ENCODE data around the gene ISCU. TPM values are rescaled to one million over a fixed set of nuclear protein-coding genes. Genes with fewer than 3 reads are reported as not detected.
A peak's percentile ranks its signal among the peaks of the same experiment; 100 is the strongest.
"Not testable (repeated sequence)": the region's sequence is repeated elsewhere in the genome, so short reads cannot be mapped to it uniquely, and the experiment has no call there.

ISCU gene
- total and polyA plus RNA-seq, 8 donors = 34.1 to 126 (median 45.1) TPM

DNA sequence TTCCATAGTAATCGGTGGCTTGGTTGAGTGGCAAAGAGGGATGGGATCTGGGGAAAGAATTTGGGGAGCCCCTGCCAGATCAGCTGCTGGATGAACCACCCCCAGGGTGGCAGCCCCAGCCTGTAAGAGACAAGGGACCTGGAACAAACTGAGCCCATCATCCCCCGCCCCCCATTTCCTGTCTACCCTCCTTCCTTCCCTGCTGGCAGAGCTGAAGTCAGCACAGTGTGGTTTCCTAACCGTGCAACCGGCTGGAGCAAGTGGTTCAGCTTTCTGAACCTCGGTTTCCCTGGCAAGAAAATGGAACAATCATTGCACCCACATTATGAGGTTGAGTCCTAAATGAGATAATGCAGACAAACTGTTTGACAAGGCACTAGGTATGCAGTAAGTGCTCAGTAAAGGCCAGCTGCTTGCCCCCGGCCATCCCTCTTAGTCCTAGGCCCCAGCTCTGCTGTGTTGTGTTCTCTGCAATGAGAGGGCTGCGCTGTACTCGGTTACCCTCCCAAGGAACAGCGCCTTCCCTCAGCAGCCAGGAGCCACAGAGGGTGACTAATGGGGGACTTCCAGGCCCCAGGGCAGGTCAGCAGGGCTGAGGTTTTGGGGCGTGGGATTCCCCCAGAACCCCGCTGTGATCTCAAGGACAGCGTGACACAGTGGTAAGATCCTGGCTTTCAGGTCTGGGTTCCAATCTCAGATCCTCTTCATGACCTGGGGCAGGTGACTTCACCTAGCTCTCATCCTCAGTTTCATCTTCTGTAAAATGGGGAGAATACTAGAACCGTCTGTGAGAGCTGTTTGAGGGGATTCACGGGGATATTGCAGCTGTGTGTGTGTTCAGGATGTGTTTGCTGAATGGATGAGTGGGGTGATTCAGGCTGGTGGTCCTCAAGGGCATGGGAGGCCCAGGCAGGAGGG, 54.8 kb downstream of the ISCU start:
- H3K36me3 ChIP-seq = no peaks in the 10 kb centered on the region
- TF ChIP-seq, protein P1, sequence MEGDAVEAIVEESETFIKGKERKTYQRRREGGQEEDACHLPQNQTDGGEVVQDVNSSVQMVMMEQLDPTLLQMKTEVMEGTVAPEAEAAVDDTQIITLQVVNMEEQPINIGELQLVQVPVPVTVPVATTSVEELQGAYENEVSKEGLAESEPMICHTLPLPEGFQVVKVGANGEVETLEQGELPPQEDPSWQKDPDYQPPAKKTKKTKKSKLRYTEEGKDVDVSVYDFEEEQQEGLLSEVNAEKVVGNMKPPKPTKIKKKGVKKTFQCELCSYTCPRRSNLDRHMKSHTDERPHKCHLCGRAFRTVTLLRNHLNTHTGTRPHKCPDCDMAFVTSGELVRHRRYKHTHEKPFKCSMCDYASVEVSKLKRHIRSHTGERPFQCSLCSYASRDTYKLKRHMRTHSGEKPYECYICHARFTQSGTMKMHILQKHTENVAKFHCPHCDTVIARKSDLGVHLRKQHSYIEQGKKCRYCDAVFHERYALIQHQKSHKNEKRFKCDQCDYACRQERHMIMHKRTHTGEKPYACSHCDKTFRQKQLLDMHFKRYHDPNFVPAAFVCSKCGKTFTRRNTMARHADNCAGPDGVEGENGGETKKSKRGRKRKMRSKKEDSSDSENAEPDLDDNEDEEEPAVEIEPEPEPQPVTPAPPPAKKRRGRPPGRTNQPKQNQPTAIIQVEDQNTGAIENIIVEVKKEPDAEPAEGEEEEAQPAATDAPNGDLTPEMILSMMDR (IDR thresholded peaks at IDR 0.05) = no peak
- H3K4me3 ChIP-seq = no peak overlapping the region
- WGBS, 2 donors = 67 to 71% methylated on average over 14 of the region's 14 CpGs
- intact Hi-C loops (cut with DNase I) = loop anchor here in 1 of 3 donors (5.0 kb wide), 1 partner anchor 45 kb away; no protein-coding TSS in a partner anchor
- peak in 1 of 4 donors; percentile 21 for ATAC-seq
- no peak for FAIRE-seq
- no peak for DNase-seq
- H3K9me3 ChIP-seq = no peaks in the 10 kb centered on the region
- no peaks in the 10 kb centered on the region for H3K27me3 ChIP-seq
- H3K27ac ChIP-seq = peak overlapping the region in 1 of 4 donors; percentile 5
- no peaks in the 10 kb centered on the region for H3K4me1 ChIP-seq

DNA sequence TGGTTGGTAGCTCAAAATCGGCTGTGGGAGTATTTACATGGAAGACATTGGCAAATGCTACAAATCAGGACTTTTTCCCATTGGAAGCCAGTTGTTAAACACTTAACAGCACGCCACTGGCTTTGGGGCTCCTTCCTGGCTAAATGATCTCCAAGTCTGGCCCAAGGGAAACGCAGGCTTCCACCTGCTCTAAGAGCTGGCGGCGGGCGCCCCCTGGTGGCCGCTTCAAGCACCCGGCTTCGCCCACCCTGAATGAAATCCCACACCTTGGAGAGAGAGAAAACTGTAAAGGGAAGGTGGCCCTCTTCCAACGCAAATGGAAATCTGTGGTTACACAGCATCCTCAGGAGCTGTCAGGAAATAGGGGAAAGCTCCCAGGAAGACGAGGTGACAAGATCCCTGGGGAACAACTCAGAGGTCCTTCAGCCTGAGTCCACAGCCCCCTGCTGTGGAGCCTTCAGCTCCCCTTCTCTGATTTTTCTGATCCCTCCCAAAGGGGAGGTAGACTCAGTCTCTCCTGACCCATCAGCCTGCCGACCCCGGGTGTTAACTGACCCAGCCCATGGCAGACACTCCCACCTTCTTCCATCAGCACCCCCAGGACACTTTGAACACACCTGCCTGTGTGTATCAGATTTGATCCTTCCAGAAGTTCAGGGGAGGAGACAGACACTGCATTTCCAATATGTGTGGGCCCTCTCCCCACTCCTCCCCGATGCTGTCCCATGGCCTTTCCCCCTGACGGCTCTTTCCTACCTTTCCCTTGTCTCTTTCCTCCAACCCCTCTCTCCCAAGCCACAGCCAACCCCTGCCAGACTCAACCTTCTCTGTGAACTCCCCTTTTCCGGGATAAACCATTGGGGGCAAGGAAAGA, 55.9 kb downstream of the ISCU start:
- no peaks in the 10 kb centered on the region for H3K9me3 ChIP-seq
- intact Hi-C loops (cut with DNase I) = loop anchor here in 1 of 3 donors (5.0 kb wide), 1 partner anchor 46 kb away; no protein-coding TSS in a partner anchor
- no peaks in the 10 kb centered on the region for H3K4me1 ChIP-seq
- ATAC-seq (peak; percentile 89 to 95 (median 92)), DNase-seq (peak in 5 of 6 donors; percentile 54 to 94 (median 79)), FAIRE-seq (no peak)
- H3K36me3 ChIP-seq = no peaks in the 10 kb centered on the region
- TF ChIP-seq, protein P1 (IDR thresholded peaks at IDR 0.05) = peak; percentile 89 to 96 (median 94)
- H3K27me3 ChIP-seq = no peaks in the 10 kb centered on the region
- 4 to 6% methylated on average over 16 of the region's 16 CpGs for WGBS, 2 donors
- no peak overlapping the region for H3K27ac ChIP-seq
- H3K4me3 ChIP-seq = no peak overlapping the region

DNA sequence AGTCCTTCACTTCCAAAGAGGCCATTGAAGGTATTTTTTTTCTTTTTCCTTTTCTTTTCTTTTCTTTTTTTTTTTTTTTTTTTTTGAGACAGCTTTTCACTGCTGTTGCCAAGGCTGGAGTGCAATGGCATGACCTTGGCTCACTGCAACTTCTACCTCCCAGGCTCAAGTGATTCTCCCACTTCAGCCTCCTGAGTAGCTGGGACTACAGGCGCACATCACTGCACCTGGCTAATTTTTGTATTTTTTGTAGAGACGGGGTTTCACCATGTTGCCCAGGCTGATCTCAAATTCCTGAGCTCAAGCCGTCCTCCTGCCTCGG, 56.5 kb downstream of the ISCU start:
- H3K9me3 ChIP-seq, DNase-seq, H3K4me3 ChIP-seq, H3K4me1 ChIP-seq, H3K27me3 ChIP-seq, H3K27ac ChIP-seq, H3K36me3 ChIP-seq, FAIRE-seq, ATAC-seq: not testable (repeated sequence)
- 54 to 67% methylated on average over 4 of the region's 4 CpGs for WGBS, 2 donors
- intact Hi-C loops (cut with DNase I) = loop anchor here in 1 of 3 donors (5.0 kb wide), 1 partner anchor 47 kb away; no protein-coding TSS in a partner anchor

Other genes starting within 250 kb of the ISCU start
- 1 to 10 TPM; 1.1 to 7.4 (median 2.5) TPM for gene CMKLR1, start 223.3 kb upstream of the ISCU start, total RNA-seq
- 1 to 10 TPM in 1 of 2 donors, under 1 TPM in 1; 0.95 to 1.2 TPM for gene CMKLR1, start 223.3 kb upstream of the ISCU start, polyA plus RNA-seq
- gene FICD, start 47.3 kb upstream of the ISCU start, total RNA-seq = 10 to 100 TPM in 5 of 6 donors, 1 to 10 TPM in 1; 8.8 to 16.9 (median 11.1) TPM
- 1 to 10 TPM; 7.5 to 7.8 TPM for gene FICD, start 47.3 kb upstream of the ISCU start, polyA plus RNA-seq
- gene SART3, start 1.4 kb upstream of the ISCU start, total RNA-seq = 10 to 100 TPM; 13.9 to 23.4 (median 16.7) TPM
- 10 to 100 TPM; 14.9 to 21.7 TPM for gene SART3, start 1.4 kb upstream of the ISCU start, polyA plus RNA-seq
- 10 to 100 TPM in 1 of 6 donors, 1 to 10 TPM in 5; 1.0 to 18.8 (median 2.5) TPM for gene TMEM119, start 35.5 kb downstream of the ISCU start, total RNA-seq
- gene TMEM119, start 35.5 kb downstream of the ISCU start, polyA plus RNA-seq = 1 to 10 TPM; 2.0 to 2.2 TPM
- 1 to 10 TPM in 4 of 6 donors, under 1 TPM in 2; 0.28 to 9.5 (median 1.8) TPM for gene SELPLG, start 71.3 kb downstream of the ISCU start, total RNA-seq
- gene SELPLG, start 71.3 kb downstream of the ISCU start, polyA plus RNA-seq = under 1 TPM; 0.61 to 0.91 TPM
- 10 to 100 TPM; 14.1 to 62.3 (median 19.5) TPM for gene CORO1C, start 168.9 kb downstream of the ISCU start, total RNA-seq
- gene CORO1C, start 168.9 kb downstream of the ISCU start, polyA plus RNA-seq = 1 to 10 TPM; 9.9 to 10.0 TPM